ENCODE results near the gene PATL2.
"Not testable (repeated sequence)": the region's sequence is repeated elsewhere in the genome, so short reads cannot be mapped to it uniquely, and the experiment has no call there.

- not testable (repeated sequence) for TF ChIP-seq CTCF (conservative IDR thresholded peaks at IDR 0.05; ENCODE audit: low read depth in 2 of 2); POLR2AphosphoS5 (IDR thresholded peaks at IDR 0.05; ENCODE audit: low read depth); REST (IDR thresholded peaks at IDR 0.05; ENCODE audit: unreplicated experiment)
Measured at GRCh38 chr15:44682809-44683682, 28.1 kb downstream of the PATL2 start.
